GM12878 (cell line): ENCODE results near the gene SMOC2. TPM values are rescaled to one million over a fixed set of nuclear protein-coding genes. Genes with fewer than 3 reads are reported as not detected.

ENCODE experiments used
- ATAC-seq: fragments of 200-7000 bp; cut with Tn5 transposase; 3 replicates; pipeline ENCODE4 v1.9.1; 2020; ENCODE audit warnings: mild to moderate bottlenecking, moderate library complexity
- BruUV-seq: library from RNA; stranded (reverse); fragments of 400-500 nt; replicated peaks from 2 replicates; lab custom pipeline; 2021; lab: Mats Ljungman, UMichigan
- CTCF ChIA-PET: fragments of 300-600 bp; sonication (Branson Sonifier 250); formaldehyde crosslinking; extraction: SDS; loops from one replicate; lab custom pipeline; 2021; ENCODE audit warnings: inconsistent platforms; lab: Yijun Ruan, JAX
- POLR2A ChIA-PET: fragments of 350-600 bp; formaldehyde crosslinking; extraction: SDS; loops from one replicate; lab custom pipeline; 2021; ENCODE audit warnings: inconsistent platforms; lab: Charles Lee
- RAD21 ChIA-PET: fragments of 300-600 bp; sonication (Branson Sonifier 250); formaldehyde crosslinking; loops from one replicate; lab custom pipeline; 2023; ENCODE audit warnings: antibody characterized with exemption; ENCODE audit not compliant: unreplicated experiment; lab: Charles Lee
- SMC1A ChIA-PET: fragments of 300-600 bp; sonication (Branson Sonifier 250); formaldehyde crosslinking; loops from one replicate; lab custom pipeline; 2023; ENCODE audit not compliant: unreplicated experiment, uncharacterized antibody; lab: Charles Lee
- DNase-seq: peaks from one replicate; pipeline ENCODE4 v3.0.0-alpha.2; 2011; ENCODE audit warnings: low read depth, low spot score
- FAIRE-seq: peaks from 3 replicates; lab custom pipeline; 2011; peaks lifted over from hg19 to GRCh38; lab: Jason Lieb, UNC
- H2AFZ ChIP-seq: 2 replicates; pipeline ENCODE4 v1.6.0; 2011; ENCODE audit warnings: low read depth, low read length, control low read depth; ENCODE audit not compliant: control insufficient read depth
- H3K27ac ChIP-seq: 2 replicates; pipeline ENCODE4 v1.5.1; 2011; ENCODE audit warnings: control low read depth; ENCODE audit not compliant: control insufficient read depth, insufficient read depth
- H3K27me3 ChIP-seq, 2 experiments: replicated peaks in 1 of 2; 2 replicates each; pipeline versions ENCODE4 v1.6.0 to v1.6.1; 2011; ENCODE audit warnings: low read length in 1 of 2; ENCODE audit not compliant: control insufficient read depth in 2 of 2, insufficient read depth in 2 of 2
- H3K36me3 ChIP-seq, 2 experiments: 2 replicates each; pipeline ENCODE4 v1.5.1; 2011; ENCODE audit warnings: low read length in 1 of 2; ENCODE audit not compliant: control insufficient read depth in 2 of 2, insufficient read depth in 2 of 2
- H3K4me1 ChIP-seq: 2 replicates; pipeline ENCODE4 v1.6.1; 2011; ENCODE audit warnings: mild to moderate bottlenecking, low read length, moderate library complexity, mixed read lengths; ENCODE audit not compliant: control insufficient read depth, insufficient read depth
- H3K4me2 ChIP-seq: 2 replicates; pipeline ENCODE4 v1.6.0; 2011; ENCODE audit warnings: control low read depth; ENCODE audit not compliant: control insufficient read depth, insufficient read depth
- H3K4me3 ChIP-seq: fragments of 200-600 bp; sonication (generic); 2 replicates; pipeline ENCODE4 v1.5.1; 2016
- H3K79me2 ChIP-seq: 2 replicates; pipeline ENCODE4 v1.6.0; 2011; ENCODE audit warnings: low read length; ENCODE audit not compliant: control insufficient read depth, insufficient read depth
- H3K9ac ChIP-seq: 2 replicates; pipeline ENCODE4 v1.8.0; 2011; ENCODE audit warnings: low read length, control low read depth, mixed read lengths; ENCODE audit not compliant: control insufficient read depth, insufficient read depth
- H3K9me3 ChIP-seq: replicated peaks from 3 replicates; pipeline ENCODE4 v1.5.1; 2011; ENCODE audit warnings: mild to moderate bottlenecking, low read length; ENCODE audit not compliant: control insufficient read depth, insufficient read depth
- H4K20me1 ChIP-seq: 2 replicates; pipeline ENCODE4 v1.6.0; 2011; ENCODE audit not compliant: control insufficient read depth, insufficient read depth
- ASH2L ChIP-seq: fragments of 300-600, 200-600 bp; sonication (generic); IDR thresholded peaks from 2 replicates; pipeline ENCODE4 v1.6.1; 2017; ENCODE audit warnings: low read depth, mild to moderate bottlenecking, borderline replicate concordance
- BACH1 ChIP-seq: fragments of 450-650 bp; IDR thresholded peaks from 2 replicates; pipeline ENCODE4 v1.6.1; 2017; ENCODE audit warnings: mild to moderate bottlenecking, borderline replicate concordance
- BCL3 ChIP-seq: IDR thresholded peaks from 2 replicates; pipeline ENCODE4 v1.6.1; 2011; ENCODE audit warnings: borderline replicate concordance, low read depth, mild to moderate bottlenecking, moderate library complexity, low read length; ENCODE audit not compliant: insufficient read depth, poor library complexity, severe bottlenecking
- BRCA1 ChIP-seq: IDR thresholded peaks from 2 replicates; pipeline ENCODE4 v1.6.1; 2011; ENCODE audit warnings: low read depth, low read length, improper control_type of control experiment
- ETV6 ChIP-seq, 2 experiments: fragments of 450-650 bp in 1 of 2; IDR thresholded peaks in 1 of 2; conservative IDR thresholded peaks in 1 of 2; 2 replicates each; pipeline ENCODE4 v1.6.1; 2014; ENCODE audit warnings: antibody characterized with exemption in 1 of 2, borderline replicate concordance in 1 of 2, low read depth in 1 of 2, mild to moderate bottlenecking in 1 of 2, moderate library complexity in 1 of 2
- GATAD2B ChIP-seq: fragments of 450-650 bp; conservative IDR thresholded peaks from 2 replicates; pipeline ENCODE4 v1.6.1; 2017; ENCODE audit warnings: low read depth, mild to moderate bottlenecking, moderate library complexity
- IKZF2 ChIP-seq, 2 experiments: fragments of 450-650 bp; IDR thresholded peaks; 2 replicates each; pipeline ENCODE4 v1.6.1; 2017; ENCODE audit warnings: mild to moderate bottlenecking in 2 of 2, moderate library complexity in 2 of 2
- JUNB ChIP-seq: IDR thresholded peaks from 2 replicates; pipeline ENCODE4 v1.6.1; 2016; ENCODE audit warnings: antibody characterized with exemption, mild to moderate bottlenecking
- MAX ChIP-seq: IDR thresholded peaks from 2 replicates; pipeline ENCODE4 v1.6.1; 2012; ENCODE audit warnings: low read depth, low read length, improper control_type of control experiment
- NFXL1 ChIP-seq: fragments of 450-650 bp; IDR thresholded peaks from 2 replicates; pipeline ENCODE4 v1.6.1; 2017; ENCODE audit warnings: antibody characterized with exemption, mild to moderate bottlenecking, borderline replicate concordance
- PRDM15 ChIP-seq: fragments of 450-650 bp; formaldehyde crosslinking; IDR thresholded peaks from 2 replicates; pipeline ENCODE4 v1.4.0; 2020; ENCODE audit warnings: mild to moderate bottlenecking, moderate library complexity
- SIX5 ChIP-seq: IDR thresholded peaks from 2 replicates; pipeline ENCODE4 v1.6.1; 2011; ENCODE audit warnings: mild to moderate bottlenecking, low read depth, low read length, moderate library complexity; ENCODE audit not compliant: severe bottlenecking
- SKIL ChIP-seq: fragments of 450-650 bp; IDR thresholded peaks from 2 replicates; pipeline ENCODE4 v1.6.1; 2017; ENCODE audit warnings: mild to moderate bottlenecking, low read depth, inconsistent platforms; ENCODE audit not compliant: poor library complexity, severe bottlenecking
- SP1 ChIP-seq: IDR thresholded peaks from one replicate; pipeline ENCODE4 v1.6.1; 2011; ENCODE audit warnings: low read depth, low read length
- SREBF2 ChIP-seq: IDR thresholded peaks from 2 replicates; pipeline ENCODE4 v1.6.1; 2012; ENCODE audit warnings: mild to moderate bottlenecking, low read length
- STAT3 ChIP-seq: IDR thresholded peaks from 2 replicates; pipeline ENCODE4 v1.6.1; 2011; ENCODE audit warnings: low read depth, low read length, improper control_type of control experiment
- SUZ12 ChIP-seq: fragments of 200-600 bp; sonication (generic); IDR thresholded peaks from one replicate; pipeline ENCODE4 v1.6.1; 2018; ENCODE audit warnings: antibody characterized with exemption, mild to moderate bottlenecking; ENCODE audit not compliant: unreplicated experiment
- TCF3 ChIP-seq: IDR thresholded peaks from 2 replicates; pipeline ENCODE4 v1.6.1; 2012; ENCODE audit warnings: low read depth, mild to moderate bottlenecking, low read length, borderline replicate concordance; ENCODE audit not compliant: insufficient read depth
- WGBS: methylation state at CpG from one replicate; pipeline ENCODE4 v1.1.6; 2016; ENCODE audit warnings: low lambda C conversion rate; ENCODE audit not compliant: insufficient replicate concordance, insufficient coverage; ENCODE audit errors: missing lambda C conversion rate; 5-methylcytosine and 5-hydroxymethylcytosine counted together
- in situ Hi-C: fragments of 300-500 bp; cut with MboI; formaldehyde crosslinking; loops from 9 replicates; pipeline ENCODE4 v1.14.3; 2018; ENCODE audit warnings: mixed read lengths
- intact Hi-C: fragments of 100-400 bp; cut with micrococcal nuclease; formaldehyde crosslinking; loops from one replicate; pipeline ENCODE4 v1.14.2; 2022; ENCODE audit not compliant: unreplicated experiment
- polyA plus RNA-seq, 11 experiments: library from polyadenylated mRNA; depleted of rRNA in 4 of 11; unstranded in 6 of 11; stranded (reverse) in 5 of 11; fragments of >200 nt; fragmentation: Nextera tagmentation in 4 of 11; fragmentation: Illumina TruSeq in 1 of 11; extraction: Ambion mirVana in 4 of 11; extraction: Trizol in 1 of 11; gene quantifications; 1 replicate in 1 of 11; 2 replicates in 10 of 11; pipeline versions ENCODE4 v1.2.1 to v1.2.3, GENCODE V29; 2011 to 2016; ENCODE audit warnings: inconsistent platforms in 2 of 11, missing spikeins in 2 of 11, low read depth in 1 of 11
- total RNA-seq, 4 experiments: library from RNA; depleted of rRNA in 3 of 4; stranded (reverse); fragments of >200 nt in 3 of 4; fragmentation: Illumina TruSeq in 1 of 4; extraction: Trizol in 1 of 4; gene quantifications; 2 replicates each; pipeline versions ENCODE4 v1.2.1 to v1.2.3, GENCODE V29; 2013 to 2021

The SMOC2 gene
- total and polyA plus RNA-seq, 10 of the 15 experiments (the other 5 are each of a cell fraction or from before 2014, with no cell fraction given): 0.10 to 0.12 TPM; not detected in 8

- H4K20me1 ChIP-seq: no peaks in the 10 kb centered on the region
- no peak for FAIRE-seq
- POLR2A ChIA-PET: no interaction called here
- no peaks in the 10 kb centered on the region for H3K4me1 ChIP-seq
- CTCF ChIA-PET: no interaction called here
- H3K4me2 ChIP-seq: no peak overlapping the region
- no peaks in the 10 kb centered on the region for H3K79me2 ChIP-seq
- 45% methylated on average over 8 of the region's 8 CpGs for WGBS
- intact Hi-C loops (no loop called here), in situ Hi-C loops (no loop called here)
- RAD21 ChIA-PET: no interaction called here
- H3K36me3 ChIP-seq: no peaks in the 10 kb centered on the region
- H3K27me3 ChIP-seq: no peaks in the 10 kb centered on the region
- no peak overlapping the region for H3K4me3 ChIP-seq
- H3K9me3 ChIP-seq: no peaks in the 10 kb centered on the region
- no peak overlapping the region for H2AFZ ChIP-seq
- H3K9ac ChIP-seq: no peak overlapping the region
- no peak for ATAC-seq
- no peak for DNase-seq
- SMC1A ChIA-PET: no interaction called here
- no peak overlapping the region for H3K27ac ChIP-seq
- no TSS peak for BruUV-seq
- TF ChIP-seq NFXL1: no peak
- TF ChIP-seq SP1: no peak
- TF ChIP-seq BACH1: no peak
- TF ChIP-seq TCF3: no peak
- TF ChIP-seq SKIL: no peak
- no peak for TF ChIP-seq ETV6 (conservative IDR thresholded peaks at IDR 0.05 in 1 of 2, IDR thresholded peaks at IDR 0.05 in 1 of 2; ENCODE audit: borderline replicate concordance in 1 of 2, low read depth in 1 of 2)
- TF ChIP-seq MAX: no peak
- no peak for TF ChIP-seq ASH2L
- TF ChIP-seq BCL3: no peak
- no peak for TF ChIP-seq SUZ12
- TF ChIP-seq SIX5: no peak
- TF ChIP-seq BRCA1: no peak
- no peak for TF ChIP-seq PRDM15 (CRISPR knock-in tag)
- TF ChIP-seq IKZF2 (IDR thresholded peaks at IDR 0.05): no peak
- no peak for TF ChIP-seq SREBF2
- TF ChIP-seq GATAD2B: no peak
- no peak for TF ChIP-seq JUNB
- TF ChIP-seq STAT3: no peak
Observed at GRCh38 chr6:168490757-168491156, 49.8 kb downstream of the SMOC2 start.
